GM18526 (cell line): ENCODE measurements around the gene FKBP4.
A peak's percentile ranks its signal among the peaks of the same experiment; 100 is the strongest.

Experiments used
- POLR2A ChIP-seq: IDR thresholded peaks from 3 replicates; pipeline ENCODE4 v1.6.1; 2011; ENCODE audit not compliant: insufficient read length; ENCODE audit errors: extremely low read depth

The FKBP4 gene

DNA sequence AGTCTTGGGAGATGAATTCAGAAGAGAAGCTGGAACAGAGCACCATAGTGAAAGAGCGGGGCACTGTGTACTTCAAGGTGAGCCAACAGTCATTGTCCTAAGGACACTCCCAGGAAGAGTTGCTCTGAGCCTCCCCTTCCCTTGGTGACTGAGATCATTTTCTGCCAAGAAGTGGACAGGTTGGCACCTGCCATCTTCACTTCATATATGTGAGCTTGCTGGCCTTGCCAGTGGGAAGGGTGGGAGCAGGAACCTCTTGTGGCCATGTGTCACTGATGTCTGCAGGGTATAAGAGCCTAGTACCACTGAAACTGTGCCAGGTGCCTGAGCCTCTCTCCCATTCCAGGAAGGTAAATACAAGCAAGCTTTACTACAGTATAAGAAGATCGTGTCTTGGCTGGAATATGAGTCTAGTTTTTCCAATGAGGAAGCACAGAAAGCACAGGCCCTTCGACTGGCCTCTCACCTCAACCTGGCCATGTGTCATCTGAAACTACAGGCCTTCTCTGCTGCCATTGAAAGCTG lies 5.3 kb downstream of the FKBP4 start:
- no peak for TF ChIP-seq POLR2A

DNA sequence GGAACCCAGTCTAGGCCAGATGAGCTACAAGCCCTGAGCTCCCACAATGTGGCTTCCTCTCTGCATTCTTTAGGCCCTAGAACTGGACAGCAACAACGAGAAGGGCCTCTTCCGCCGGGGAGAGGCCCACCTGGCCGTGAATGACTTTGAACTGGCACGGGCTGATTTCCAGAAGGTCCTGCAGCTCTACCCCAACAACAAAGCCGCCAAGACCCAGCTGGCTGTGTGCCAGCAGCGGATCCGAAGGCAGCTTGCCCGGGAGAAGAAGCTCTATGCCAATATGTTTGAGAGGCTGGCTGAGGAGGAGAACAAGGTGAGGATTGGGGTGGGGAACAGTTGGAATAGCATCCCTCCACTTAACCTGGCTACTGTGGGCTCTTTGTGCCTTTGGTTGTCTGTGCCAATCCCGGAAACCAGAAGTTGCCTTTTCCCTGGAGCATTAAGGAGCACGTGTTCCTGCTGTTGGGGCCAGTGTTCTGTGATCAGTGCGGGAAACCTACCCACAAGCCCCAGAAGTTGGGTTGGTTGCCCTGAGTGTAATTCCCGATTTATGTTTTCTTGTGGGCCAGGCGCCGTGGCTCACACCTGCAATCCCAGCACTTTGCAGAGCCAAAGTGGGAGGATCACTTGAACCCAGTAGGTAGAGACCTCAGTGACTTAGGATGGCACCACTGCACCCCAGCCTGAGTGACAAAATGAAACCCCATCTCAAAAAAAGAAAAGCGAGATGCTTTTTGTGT lies 6.4 kb downstream of the FKBP4 start:
- TF ChIP-seq POLR2A = no peak

DNA sequence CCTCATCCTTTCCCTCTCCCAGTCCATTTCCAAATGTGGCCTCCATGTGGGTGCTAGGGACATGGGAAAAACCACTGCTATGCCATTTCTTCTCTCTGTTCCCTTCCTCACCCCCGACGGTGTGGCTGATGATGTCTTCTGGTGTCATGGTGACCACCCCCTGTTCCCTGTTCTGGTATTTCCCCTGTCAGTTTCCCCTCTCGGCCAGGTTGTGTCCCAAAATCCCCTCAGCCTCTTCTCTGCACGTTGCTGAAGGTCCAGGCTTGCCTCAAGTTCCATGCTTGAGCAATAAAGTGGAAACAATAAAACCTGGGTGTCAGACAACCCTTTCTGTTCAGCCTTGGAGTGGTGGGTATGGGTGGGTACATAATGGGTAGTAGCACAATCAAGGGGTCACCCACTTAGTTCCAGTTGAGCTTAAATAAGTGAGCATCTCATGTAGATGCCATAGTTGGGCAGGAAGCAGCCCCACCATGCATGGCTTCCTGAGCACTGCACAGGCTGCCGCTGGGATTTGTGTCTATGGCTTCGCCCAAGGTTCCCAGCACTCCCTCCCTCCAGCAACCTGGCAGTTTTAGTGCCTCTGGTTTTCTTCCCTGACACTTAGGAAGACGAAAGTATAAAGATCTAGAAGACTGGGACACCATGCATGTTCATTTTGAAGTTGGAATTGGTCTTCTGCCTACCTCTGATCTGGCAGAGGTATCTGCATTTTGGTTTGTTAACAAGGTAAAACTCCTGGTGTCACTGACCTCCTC lies 9.0 kb downstream of the FKBP4 start:
- TF ChIP-seq POLR2A = no peak

DNA sequence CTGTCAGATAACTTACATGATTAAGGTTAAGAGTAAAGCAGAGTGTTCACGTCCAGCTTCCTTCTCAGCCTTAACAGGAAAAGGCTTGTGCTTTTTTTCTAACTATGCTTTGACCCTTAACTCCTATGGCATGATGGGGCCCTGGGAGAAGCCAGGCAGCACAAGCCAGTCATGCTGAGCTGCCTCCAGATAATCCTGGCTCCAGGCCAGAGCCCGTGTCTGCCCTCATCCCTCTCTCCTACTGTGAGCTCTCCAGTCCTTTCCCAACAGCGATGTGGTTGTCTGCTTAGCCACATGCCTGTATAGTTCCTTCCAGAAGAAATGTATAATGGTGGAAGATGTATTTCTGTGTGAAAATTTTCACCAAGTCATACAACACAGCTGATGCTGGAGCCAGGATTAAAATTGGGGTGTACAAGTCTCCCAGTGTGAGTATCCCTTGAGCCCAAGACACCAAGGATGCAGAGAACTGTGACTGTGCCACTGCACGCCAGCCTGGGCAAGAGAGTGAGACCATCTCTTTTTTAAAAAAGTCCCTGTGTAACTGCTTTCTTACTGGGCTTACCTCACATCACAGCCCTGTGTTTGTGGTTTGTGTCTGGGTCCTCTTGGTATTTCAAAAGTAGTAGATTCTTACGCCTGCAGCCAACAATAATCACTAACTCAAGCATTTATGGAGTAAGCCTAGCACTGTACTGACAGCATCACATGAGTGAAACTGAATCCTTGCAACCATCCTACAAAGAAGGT lies 9.8 kb downstream of the FKBP4 start:
- TF ChIP-seq POLR2A = no peak

DNA sequence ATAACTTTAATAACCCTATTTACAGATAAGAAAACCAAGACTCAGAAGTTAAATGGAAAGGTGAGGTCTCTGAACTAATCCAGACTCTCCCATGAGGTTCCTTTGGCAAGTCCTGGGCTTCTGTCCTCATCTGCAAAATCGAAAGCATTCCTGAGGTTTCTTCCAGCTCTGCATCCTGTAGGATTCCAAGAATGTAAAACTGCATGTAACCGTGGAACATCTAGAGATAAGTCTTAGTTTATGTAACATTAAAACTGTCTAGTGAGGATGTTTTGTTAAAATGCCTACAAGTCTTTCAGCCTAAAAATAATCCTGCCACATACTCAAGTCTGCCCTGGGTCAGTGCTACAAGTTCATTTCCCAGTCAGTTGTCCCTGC lies 10.4 kb downstream of the FKBP4 start:
- no peak for TF ChIP-seq POLR2A

DNA sequence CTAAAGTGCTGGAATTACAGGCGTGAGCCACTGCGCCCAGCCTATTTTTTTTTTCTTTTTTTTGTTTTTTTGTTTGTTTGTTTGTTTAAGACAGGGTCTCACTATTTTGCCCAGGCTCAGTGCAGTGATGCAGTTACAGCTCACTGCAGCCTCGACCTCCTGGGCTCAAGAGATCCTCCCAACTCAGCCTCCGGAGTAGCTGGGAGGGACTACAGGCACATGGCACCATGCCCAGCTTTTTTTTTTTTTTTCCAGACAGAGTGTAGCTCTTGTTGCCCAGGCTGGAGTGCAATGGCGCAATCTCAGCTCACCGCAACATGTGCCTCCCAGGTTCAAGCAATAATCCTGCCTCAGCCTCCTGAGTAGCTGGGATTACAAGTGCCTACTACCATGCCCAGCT lies 11.9 kb downstream of the FKBP4 start:
- no peak for TF ChIP-seq POLR2A

DNA sequence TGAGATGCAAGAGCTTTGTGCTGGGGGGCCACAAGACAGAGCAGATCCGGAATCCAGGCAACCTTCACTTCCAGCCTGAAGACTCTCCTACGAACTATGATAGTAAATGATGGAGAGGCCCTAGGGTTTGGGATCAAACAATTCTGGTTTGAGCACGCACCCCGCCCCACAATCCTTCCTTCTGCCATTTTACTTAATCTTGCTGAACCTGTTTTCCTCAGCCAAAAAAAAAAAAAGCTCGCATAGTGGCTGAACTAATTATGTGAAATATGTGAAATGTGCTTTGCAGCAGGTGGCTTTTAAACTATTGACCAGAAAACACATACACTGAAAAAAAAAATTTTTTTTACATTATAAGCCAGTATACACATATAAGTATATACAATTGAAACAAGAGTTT lies 17.0 kb downstream of the FKBP4 start:
- TF ChIP-seq POLR2A = no peak

DNA sequence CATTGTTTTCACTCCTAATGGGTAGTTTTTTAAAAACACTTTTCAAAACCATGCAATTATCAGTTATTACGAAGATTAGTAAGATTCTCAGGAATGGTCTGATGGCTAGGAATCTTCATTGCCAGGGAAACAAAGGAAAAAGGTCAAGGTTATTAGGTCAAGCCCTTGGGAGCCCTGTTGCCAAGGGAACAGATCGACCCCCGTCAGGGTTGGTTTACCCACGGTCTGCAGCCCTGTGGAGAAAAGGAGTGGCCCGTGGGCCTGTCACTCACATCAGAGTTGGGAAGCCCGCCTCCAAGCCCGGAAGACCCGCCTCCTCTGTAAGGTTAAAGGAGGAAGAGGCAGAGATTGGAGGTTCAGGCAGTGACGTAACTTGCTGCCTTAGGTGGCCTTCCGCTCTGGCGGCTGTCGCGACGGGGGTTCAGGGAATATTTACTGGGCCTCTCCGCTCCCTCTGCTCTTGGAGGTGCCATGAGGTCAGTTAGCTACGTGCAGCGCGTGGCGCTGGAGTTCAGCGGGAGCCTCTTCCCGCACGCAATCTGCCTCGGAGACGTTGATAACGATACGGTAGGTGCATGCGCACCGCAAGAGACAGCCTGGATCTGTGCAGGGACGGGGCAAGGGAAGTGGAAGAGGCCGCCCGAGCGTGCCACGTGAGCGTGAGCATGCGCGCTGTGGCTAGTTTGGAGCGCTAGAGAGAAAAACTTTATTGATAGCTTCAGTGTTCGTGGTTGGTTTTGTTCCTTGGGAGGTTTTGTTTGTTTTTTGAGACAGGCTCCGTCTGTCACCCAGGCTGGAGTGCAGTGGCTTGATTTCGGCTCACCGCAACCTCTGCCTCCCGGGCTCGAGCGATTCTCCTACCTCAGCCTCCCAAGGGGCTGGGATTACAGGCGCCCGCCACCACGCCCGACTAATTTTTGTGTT lies 17.8 kb downstream of the FKBP4 start, which contains the start of gene ITFG2:
Gene ITFG2 (plus strand): TSS at position 379 of the 924 bp plus-strand sequence. CDS start 93 bp downstream, at position 472.
- peak; percentile 97 for TF ChIP-seq POLR2A

DNA sequence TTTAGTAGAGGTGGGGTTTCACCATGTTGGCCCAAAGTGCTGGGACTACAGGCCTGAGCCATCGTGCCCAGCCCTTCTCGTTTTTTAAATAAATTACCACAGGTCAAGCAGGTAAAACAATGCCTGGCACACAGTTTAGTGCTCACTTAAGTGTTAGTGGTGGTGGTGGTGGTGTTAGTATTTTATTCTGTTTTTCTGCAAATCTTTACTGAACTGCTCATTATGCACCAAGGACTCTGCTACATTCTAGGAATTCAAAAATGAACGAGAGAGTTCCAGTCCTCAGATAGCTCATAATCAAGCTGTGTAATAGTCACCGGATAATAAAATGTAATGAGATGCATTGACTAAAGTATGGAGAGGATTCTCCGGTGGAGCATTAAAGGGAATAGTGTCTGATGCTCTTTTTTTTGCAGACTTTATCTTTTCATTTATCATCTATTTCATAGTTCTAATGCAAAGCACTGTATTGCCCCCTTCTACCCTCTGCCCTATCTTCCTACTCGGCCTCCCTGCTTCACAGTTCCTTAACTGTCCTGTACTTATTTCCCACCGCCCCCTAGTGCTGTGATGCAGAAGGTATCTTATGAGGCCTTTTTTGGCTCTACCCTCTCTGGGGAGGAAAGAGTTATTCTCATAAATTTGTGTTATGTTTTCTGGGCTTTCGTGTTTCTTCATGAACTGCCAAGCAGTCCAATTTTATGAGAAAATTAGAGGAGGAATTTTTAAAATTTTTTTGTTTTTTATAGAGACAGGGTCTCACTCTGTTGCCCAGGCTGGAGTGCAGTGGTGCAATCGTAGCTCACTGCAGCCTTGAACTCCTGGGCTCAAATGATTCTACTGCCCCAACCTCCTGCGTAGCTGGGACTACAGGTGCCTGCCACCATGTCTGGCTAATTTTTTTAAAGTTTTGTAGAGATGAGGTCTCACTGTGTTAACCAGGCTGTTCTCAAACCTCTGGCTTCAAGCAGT lies 18.7 kb downstream of the FKBP4 start:
- no peak for TF ChIP-seq POLR2A

DNA sequence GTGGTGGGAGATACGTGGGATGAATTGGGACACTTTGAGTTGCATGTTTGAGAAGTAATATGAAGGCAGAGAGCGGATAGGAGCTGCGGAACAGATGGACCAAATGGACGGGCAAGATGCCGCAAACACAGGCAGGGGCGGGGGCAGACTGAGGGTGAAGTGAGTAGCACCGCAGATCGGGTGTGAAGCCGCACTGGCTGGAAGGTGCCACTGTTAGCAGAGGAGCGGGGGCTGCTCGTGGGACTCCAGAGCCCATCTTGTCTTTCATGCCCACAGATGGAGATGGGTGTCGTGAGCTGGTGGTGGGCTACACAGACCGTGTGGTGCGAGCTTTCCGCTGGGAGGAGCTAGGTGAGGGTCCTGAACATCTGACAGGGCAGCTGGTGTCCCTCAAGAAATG lies 25.0 kb downstream of the FKBP4 start:
- TF ChIP-seq POLR2A = no peak

DNA sequence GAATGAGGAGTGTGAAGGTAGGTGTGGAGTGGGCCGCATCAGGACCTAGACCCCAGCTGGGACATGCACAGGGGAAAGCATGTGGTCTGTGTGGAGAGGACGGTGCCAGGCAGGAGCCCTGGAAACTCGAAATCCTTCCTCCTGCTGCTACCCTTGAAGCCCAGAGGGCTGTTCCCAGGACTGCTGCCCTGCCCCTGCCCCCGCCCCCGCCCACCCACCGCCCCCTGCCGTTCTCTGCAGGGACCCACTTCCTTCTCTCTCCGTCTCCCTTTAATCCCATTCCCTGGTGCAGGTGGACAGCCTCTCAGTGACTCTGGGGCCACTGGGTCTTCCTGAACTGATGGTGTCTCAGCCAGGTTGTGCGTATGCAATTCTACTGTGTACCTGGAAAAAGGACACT lies 25.7 kb downstream of the FKBP4 start:
- TF ChIP-seq POLR2A = no peak

DNA sequence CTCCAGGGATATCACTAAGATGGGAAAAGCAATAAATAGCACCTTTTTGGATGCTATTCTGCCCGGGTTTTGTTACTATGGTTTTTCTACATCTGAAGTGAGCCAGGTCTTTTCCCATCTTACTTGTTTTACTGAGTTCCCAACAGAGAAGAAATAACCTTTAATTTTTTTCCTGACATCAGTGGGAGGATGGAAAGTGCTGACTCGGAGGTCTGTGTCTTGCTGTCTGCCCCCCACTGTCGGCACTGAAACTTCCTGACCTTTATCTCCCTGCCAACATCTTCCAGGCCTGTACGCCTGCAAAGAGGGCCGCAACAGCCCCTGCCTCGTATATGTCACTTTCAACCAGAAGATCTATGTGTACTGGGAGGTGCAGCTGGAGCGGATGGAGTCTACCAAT lies 28.7 kb downstream of the FKBP4 start:
- TF ChIP-seq POLR2A = no peak

DNA sequence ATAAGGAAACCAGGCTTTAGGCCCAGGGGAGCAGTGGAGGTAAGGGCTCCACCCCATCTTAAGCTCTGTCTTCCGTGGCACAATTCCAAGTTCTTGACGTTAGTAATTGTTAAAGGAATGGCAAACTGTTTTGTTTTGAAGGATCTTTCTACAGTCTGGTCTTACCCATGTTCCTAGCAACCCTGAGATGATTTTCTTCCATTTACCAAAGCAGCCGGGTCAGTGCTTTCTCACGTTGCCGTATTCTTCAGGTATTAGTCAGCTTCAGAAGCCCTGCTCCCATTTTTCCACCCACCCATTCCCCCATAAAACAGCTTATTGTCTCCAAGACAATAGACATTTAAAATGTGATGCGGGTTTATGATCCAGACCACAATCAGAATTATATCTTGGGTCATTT lies 29.8 kb downstream of the FKBP4 start:
- no peak for TF ChIP-seq POLR2A
